ENCODE data around the gene LSR. TPM values are rescaled to one million over a fixed set of nuclear protein-coding genes. Genes with fewer than 3 reads are reported as not detected.

LSR gene
- total and polyA plus RNA-seq, 2 experiments from 2014 or later, result 116 to 212 TPM

DNA sequence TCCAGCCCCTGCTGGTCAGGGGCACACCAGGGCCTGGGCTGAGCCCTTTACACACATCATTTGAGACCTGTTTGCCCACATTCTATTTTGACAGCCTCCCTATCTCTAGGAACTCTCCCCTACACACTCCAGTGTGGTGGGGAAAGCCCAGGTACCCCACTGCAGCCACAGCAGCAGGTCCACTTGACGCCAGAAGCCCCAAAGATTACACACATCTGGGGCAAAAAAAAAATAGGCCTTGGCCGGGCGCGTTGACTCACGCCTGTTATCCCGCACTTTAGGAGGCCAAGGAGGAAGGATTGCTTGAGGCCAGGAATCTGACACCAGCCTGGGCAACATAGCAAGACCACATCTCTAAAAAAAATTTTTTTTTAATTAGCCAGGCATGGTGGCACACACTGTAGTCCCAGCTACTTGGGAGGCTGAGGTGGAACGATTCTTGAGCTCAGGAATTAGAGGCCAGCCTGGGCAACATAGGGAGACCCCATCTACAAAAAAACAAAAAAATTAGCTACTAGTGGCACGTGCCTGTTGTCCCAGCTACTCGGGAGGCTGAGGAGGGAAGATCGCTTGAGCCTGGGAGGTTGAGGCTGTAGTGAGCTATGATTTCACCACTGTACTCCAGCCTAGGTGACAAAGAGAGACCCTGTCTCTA, 62.1 kb downstream of the LSR start:
- Mint-ChIP-seq H3K4me1 (no peaks in the 10 kb centered on the region; the same call in 2 of the 3 replicates), H3K27ac (no peak overlapping the region), H3K36me3 (ENCODE audit: low read depth) (no peaks in the 10 kb centered on the region), H3K4me3 (no peak overlapping the region), H3K27me3 (ENCODE audit: insufficient read depth, low read depth, poor library complexity) (peaks cover 8% of the 10 kb centered on the region), H3K9me3 (no peaks in the 10 kb centered on the region; the same call in 2 of the 3 replicates)
- TF ChIP-seq CREB1 (CRISPR knock-in tag; IDR thresholded peaks at IDR 0.05; ENCODE audit: low read depth) (no peak), ETS1 (IDR thresholded peaks at IDR 0.05) (no peak), POLR2AphosphoS5 (IDR thresholded peaks at IDR 0.05; ENCODE audit: low read depth) (no peak), ZNF331 (CRISPR knock-in tag; IDR thresholded peaks at IDR 0.05; ENCODE audit: low read depth) (no peak), NANOG (IDR thresholded peaks at IDR 0.05; ENCODE audit: borderline replicate concordance) (no peak), REST (IDR thresholded peaks at IDR 0.05; ENCODE audit: unreplicated experiment) (no peak), EZH2phosphoT487 (IDR thresholded peaks at IDR 0.05; ENCODE audit: unreplicated experiment) (no peak), EZH2 (IDR thresholded peaks at IDR 0.05; ENCODE audit: low read depth, unreplicated experiment) (no peak), ZNF114 (CRISPR knock-in tag; IDR thresholded peaks at IDR 0.05) (no peak), STAT1 (IDR thresholded peaks at IDR 0.05; ENCODE audit: unreplicated experiment) (no peak), JUNB (IDR thresholded peaks at IDR 0.05; ENCODE audit: unreplicated experiment) (no peak)
- TF ChIP-seq, protein P1, sequence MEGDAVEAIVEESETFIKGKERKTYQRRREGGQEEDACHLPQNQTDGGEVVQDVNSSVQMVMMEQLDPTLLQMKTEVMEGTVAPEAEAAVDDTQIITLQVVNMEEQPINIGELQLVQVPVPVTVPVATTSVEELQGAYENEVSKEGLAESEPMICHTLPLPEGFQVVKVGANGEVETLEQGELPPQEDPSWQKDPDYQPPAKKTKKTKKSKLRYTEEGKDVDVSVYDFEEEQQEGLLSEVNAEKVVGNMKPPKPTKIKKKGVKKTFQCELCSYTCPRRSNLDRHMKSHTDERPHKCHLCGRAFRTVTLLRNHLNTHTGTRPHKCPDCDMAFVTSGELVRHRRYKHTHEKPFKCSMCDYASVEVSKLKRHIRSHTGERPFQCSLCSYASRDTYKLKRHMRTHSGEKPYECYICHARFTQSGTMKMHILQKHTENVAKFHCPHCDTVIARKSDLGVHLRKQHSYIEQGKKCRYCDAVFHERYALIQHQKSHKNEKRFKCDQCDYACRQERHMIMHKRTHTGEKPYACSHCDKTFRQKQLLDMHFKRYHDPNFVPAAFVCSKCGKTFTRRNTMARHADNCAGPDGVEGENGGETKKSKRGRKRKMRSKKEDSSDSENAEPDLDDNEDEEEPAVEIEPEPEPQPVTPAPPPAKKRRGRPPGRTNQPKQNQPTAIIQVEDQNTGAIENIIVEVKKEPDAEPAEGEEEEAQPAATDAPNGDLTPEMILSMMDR (conservative IDR thresholded peaks at IDR 0.05; ENCODE audit: low read depth in 2 of 2), result no peak
- TF ChIP-seq, protein P2, sequence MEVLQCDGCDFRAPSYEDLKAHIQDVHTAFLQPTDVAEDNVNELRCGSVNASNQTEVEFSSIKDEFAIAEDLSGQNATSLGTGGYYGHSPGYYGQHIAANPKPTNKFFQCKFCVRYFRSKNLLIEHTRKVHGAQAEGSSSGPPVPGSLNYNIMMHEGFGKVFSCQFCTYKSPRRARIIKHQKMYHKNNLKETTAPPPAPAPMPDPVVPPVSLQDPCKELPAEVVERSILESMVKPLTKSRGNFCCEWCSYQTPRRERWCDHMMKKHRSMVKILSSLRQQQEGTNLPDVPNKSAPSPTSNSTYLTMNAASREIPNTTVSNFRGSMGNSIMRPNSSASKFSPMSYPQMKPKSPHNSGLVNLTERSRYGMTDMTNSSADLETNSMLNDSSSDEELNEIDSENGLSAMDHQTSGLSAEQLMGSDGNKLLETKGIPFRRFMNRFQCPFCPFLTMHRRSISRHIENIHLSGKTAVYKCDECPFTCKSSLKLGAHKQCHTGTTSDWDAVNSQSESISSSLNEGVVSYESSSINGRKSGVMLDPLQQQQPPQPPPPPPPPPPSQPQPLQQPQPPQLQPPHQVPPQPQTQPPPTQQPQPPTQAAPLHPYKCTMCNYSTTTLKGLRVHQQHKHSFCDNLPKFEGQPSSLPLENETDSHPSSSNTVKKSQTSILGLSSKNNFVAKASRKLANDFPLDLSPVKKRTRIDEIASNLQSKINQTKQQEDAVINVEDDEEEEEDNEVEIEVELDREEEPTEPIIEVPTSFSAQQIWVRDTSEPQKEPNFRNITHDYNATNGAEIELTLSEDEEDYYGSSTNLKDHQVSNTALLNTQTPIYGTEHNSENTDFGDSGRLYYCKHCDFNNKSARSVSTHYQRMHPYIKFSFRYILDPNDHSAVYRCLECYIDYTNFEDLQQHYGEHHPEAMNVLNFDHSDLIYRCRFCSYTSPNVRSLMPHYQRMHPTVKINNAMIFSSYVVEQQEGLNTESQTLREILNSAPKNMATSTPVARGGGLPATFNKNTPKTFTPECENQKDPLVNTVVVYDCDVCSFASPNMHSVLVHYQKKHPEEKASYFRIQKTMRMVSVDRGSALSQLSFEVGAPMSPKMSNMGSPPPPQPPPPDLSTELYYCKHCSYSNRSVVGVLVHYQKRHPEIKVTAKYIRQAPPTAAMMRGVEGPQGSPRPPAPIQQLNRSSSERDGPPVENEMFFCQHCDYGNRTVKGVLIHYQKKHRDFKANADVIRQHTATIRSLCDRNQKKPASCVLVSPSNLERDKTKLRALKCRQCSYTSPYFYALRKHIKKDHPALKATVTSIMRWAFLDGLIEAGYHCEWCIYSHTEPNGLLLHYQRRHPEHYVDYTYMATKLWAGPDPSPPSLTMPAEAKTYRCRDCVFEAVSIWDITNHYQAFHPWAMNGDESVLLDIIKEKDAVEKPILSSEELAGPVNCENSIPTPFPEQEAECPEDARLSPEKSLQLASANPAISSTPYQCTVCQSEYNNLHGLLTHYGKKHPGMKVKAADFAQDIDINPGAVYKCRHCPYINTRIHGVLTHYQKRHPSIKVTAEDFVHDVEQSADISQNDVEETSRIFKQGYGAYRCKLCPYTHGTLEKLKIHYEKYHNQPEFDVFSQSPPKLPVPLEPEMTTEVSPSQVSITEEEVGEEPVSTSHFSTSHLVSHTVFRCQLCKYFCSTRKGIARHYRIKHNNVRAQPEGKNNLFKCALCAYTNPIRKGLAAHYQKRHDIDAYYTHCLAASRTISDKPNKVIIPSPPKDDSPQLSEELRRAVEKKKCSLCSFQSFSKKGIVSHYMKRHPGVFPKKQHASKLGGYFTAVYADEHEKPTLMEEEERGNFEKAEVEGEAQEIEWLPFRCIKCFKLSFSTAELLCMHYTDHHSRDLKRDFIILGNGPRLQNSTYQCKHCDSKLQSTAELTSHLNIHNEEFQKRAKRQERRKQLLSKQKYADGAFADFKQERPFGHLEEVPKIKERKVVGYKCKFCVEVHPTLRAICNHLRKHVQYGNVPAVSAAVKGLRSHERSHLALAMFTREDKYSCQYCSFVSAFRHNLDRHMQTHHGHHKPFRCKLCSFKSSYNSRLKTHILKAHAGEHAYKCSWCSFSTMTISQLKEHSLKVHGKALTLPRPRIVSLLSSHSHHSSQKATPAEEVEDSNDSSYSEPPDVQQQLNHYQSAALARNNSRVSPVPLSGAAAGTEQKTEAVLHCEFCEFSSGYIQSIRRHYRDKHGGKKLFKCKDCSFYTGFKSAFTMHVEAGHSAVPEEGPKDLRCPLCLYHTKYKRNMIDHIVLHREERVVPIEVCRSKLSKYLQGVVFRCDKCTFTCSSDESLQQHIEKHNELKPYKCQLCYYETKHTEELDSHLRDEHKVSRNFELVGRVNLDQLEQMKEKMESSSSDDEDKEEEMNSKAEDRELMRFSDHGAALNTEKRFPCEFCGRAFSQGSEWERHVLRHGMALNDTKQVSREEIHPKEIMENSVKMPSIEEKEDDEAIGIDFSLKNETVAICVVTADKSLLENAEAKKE (CRISPR knock-in tag; IDR thresholded peaks at IDR 0.05), result no peak
- no peak overlapping the region for H3K4me2 ChIP-seq
- ATAC-seq (no peak), DNase-seq (ENCODE audit: low spot score) (no peak)
- H3K9me2 ChIP-seq (ENCODE audit: insufficient read depth), result no peaks in the 10 kb centered on the region
- H3K4me1 ChIP-seq (ENCODE audit: insufficient read depth), result no peaks in the 10 kb centered on the region
- no peak overlapping the region for H3K4me3 ChIP-seq
- H3K27ac ChIP-seq (ENCODE audit: low read depth), result no peak overlapping the region
- no peaks in the 10 kb centered on the region for H3K79me2 ChIP-seq (replicated peaks; ENCODE audit: insufficient read depth)
- no peaks in the 10 kb centered on the region for H3K36me3 ChIP-seq (ENCODE audit: insufficient read depth)
- no peak overlapping the region for H2AFZ ChIP-seq
- H3F3A ChIP-seq (replicated peaks; ENCODE audit: low read depth), result no peaks in the 10 kb centered on the region
- H3K27me3 ChIP-seq (ENCODE audit: insufficient read depth), result no peaks in the 10 kb centered on the region
- no peaks in the 10 kb centered on the region for H4K20me1 ChIP-seq (replicated peaks; ENCODE audit: insufficient read depth)
